Hepatic stellate cell (primary cell): Measurements from ENCODE around the gene FARP2.
A peak's percentile ranks its signal among the peaks of the same experiment; 100 is the strongest.

ENCODE experiments used
- DNase-seq: peaks from one replicate; pipeline ENCODE4 v3.0.0; 2011; ENCODE audit warnings: low spot score

Gene FARP2

GRCh38 chr2:241329669-241330615 lies 26.1 kb upstream of the FARP2 start:
- DNase-seq = no peak

- no peak for DNase-seq
Measured at GRCh38 chr2:241330616-241330981, 25.5 kb upstream of the FARP2 start.

GRCh38 chr2:241334813-241335212 lies 21.3 kb upstream of the FARP2 start:
- DNase-seq = no peak

- DNase-seq = no peak
Measured at GRCh38 chr2:241339839-241340630, 16.1 kb upstream of the FARP2 start.

GRCh38 chr2:241340631-241341163 lies 15.4 kb upstream of the FARP2 start:
- no peak for DNase-seq

GRCh38 chr2:241344925-241345651 lies 11.0 kb upstream of the FARP2 start:
- DNase-seq = no peak

- no peak for DNase-seq
Measured at GRCh38 chr2:241349941-241350340, 6.1 kb upstream of the FARP2 start.

GRCh38 chr2:241350530-241350877 lies 5.6 kb upstream of the FARP2 start:
- no peak for DNase-seq

- no peak for DNase-seq
Measured at GRCh38 chr2:241350878-241351639, 5.0 kb upstream of the FARP2 start.

GRCh38 chr2:241351640-241352031 lies 4.4 kb upstream of the FARP2 start:
- DNase-seq = no peak

- no peak for DNase-seq
Measured at GRCh38 chr2:241352227-241352626, 3.9 kb upstream of the FARP2 start.

GRCh38 chr2:241354668-241355658 lies 1.1 kb upstream of the FARP2 start:
- DNase-seq = peak; percentile 41

- no peak for DNase-seq
Measured at GRCh38 chr2:241356871-241357260, 781 bp downstream of the FARP2 start.

- no peak for DNase-seq
Measured at GRCh38 chr2:241357531-241357930, 1.4 kb downstream of the FARP2 start.

GRCh38 chr2:241358470-241358869 lies 2.4 kb downstream of the FARP2 start:
- DNase-seq = no peak

- no peak for DNase-seq
Measured at GRCh38 chr2:241359481-241360045, 3.5 kb downstream of the FARP2 start.

- DNase-seq = no peak
Measured at GRCh38 chr2:241363426-241363825, 7.3 kb downstream of the FARP2 start.

GRCh38 chr2:241364781-241365180 lies 8.7 kb downstream of the FARP2 start:
- DNase-seq = no peak

- no peak for DNase-seq
Measured at GRCh38 chr2:241366678-241367077, 10.6 kb downstream of the FARP2 start.

- no peak for DNase-seq
Measured at GRCh38 chr2:241368643-241369042, 12.6 kb downstream of the FARP2 start.
